CD4-positive, alpha-beta memory T cell (primary cell): Measurements from ENCODE around the gene CTPS2. TPM values are rescaled to one million over a fixed set of nuclear protein-coding genes. Genes with fewer than 3 reads are reported as not detected.
"Not testable (repeated sequence)": the region's sequence is repeated elsewhere in the genome, so short reads cannot be mapped to it uniquely, and the experiment has no call there.

Experiments
- CTCF ChIA-PET: fragments of 350-600 bp; sonication (Branson Sonifier 250); formaldehyde crosslinking; loops from one replicate; lab custom pipeline; 2021; ENCODE audit warnings: inconsistent platforms; ENCODE audit not compliant: partially characterized antibody; lab: Charles Lee
- POLR2A ChIA-PET: fragments of 350-600 bp; sonication (Branson Sonifier 250); formaldehyde crosslinking; loops from one replicate; lab custom pipeline; 2021; ENCODE audit not compliant: partially characterized antibody; lab: Charles Lee
- DNase-seq, 5 donors: peaks; one replicate each; pipeline versions ENCODE4 v3.0.0 to v3.0.0-alpha.2; 2020 to 2022; ENCODE audit warnings: mixed read lengths in 1 of 5
- H3K27ac ChIP-seq: one replicate; pipeline ENCODE4 v1.7.0; 2013; ENCODE audit warnings: low read depth, low read length
- H3K27me3 ChIP-seq: 2 replicates; pipeline ENCODE4 v1.7.0; 2013; ENCODE audit warnings: mild to moderate bottlenecking, low read length, moderate library complexity; ENCODE audit not compliant: insufficient read depth
- H3K36me3 ChIP-seq: 2 replicates; pipeline ENCODE4 v1.7.0; 2013; ENCODE audit warnings: mild to moderate bottlenecking, low read length, moderate library complexity; ENCODE audit not compliant: insufficient read depth
- H3K4me1 ChIP-seq: 2 replicates; pipeline ENCODE4 v1.7.0; 2013; ENCODE audit warnings: mild to moderate bottlenecking, low read length, moderate library complexity; ENCODE audit not compliant: insufficient read depth
- H3K4me3 ChIP-seq, 2 donors: one replicate each; pipeline ENCODE4 v1.7.0; 2013; ENCODE audit warnings: low read length in 2 of 2, mild to moderate bottlenecking in 1 of 2
- H3K9me3 ChIP-seq, 2 donors: one replicate each; pipeline ENCODE4 v1.7.0; 2013; ENCODE audit warnings: low read length in 2 of 2, control low read depth in 1 of 2; ENCODE audit not compliant: control insufficient read depth in 1 of 2
- H3K27ac Mint-ChIP-seq, 7 donors: one replicate each; pipeline ENCODE4 v1.8.0; 2020 to 2021; ENCODE audit warnings: mixed read lengths in 7 of 7, mild to moderate bottlenecking in 6 of 7, inconsistent platforms in 3 of 7, moderate library complexity in 3 of 7
- H3K27me3 Mint-ChIP-seq, 2 donors: one replicate each; pipeline ENCODE4 v1.8.0; 2020 to 2021; ENCODE audit warnings: mixed read lengths in 2 of 2
- H3K36me3 Mint-ChIP-seq, 2 donors: one replicate each; pipeline ENCODE4 v1.8.0; 2020 to 2021; ENCODE audit warnings: mixed read lengths in 2 of 2, inconsistent platforms in 1 of 2, mild to moderate bottlenecking in 1 of 2
- H3K4me1 Mint-ChIP-seq, 4 donors: one replicate each; pipeline ENCODE4 v1.8.0; 2020 to 2021; ENCODE audit warnings: mixed read lengths in 4 of 4, mild to moderate bottlenecking in 1 of 4
- H3K4me3 Mint-ChIP-seq, 8 donors: one replicate each; pipeline ENCODE4 v1.8.0; 2020 to 2021; ENCODE audit warnings: mixed read lengths in 8 of 8, mild to moderate bottlenecking in 7 of 8, moderate library complexity in 6 of 8, inconsistent platforms in 3 of 8
- H3K9me3 Mint-ChIP-seq, 8 donors: one replicate each; pipeline ENCODE4 v1.8.0; 2020 to 2021; ENCODE audit warnings: mixed read lengths in 8 of 8, mild to moderate bottlenecking in 5 of 8, inconsistent platforms in 3 of 8, moderate library complexity in 1 of 8
- intact Hi-C: fragments of 100-400 bp; cut with micrococcal nuclease; formaldehyde crosslinking; loops from one replicate; pipeline ENCODE4 v1.15.1; 2023
- polyA plus RNA-seq, 2 donors: library from polyadenylated mRNA; unstranded; fragments of 300-500 nt; fragmentation: Illumina TruSeq; gene quantifications; one replicate each; pipeline ENCODE4 v1.2.3, GENCODE V29; 2021
- total RNA-seq, 2 experiments: library from RNA; stranded (reverse); gene quantifications; one replicate each; pipeline ENCODE4 v1.2.3, GENCODE V29; 2021

Gene CTPS2
- total and polyA plus RNA-seq, 4 experiments from 2014 or later: 3.8 to 7.2 (median 5.5) TPM

DNA sequence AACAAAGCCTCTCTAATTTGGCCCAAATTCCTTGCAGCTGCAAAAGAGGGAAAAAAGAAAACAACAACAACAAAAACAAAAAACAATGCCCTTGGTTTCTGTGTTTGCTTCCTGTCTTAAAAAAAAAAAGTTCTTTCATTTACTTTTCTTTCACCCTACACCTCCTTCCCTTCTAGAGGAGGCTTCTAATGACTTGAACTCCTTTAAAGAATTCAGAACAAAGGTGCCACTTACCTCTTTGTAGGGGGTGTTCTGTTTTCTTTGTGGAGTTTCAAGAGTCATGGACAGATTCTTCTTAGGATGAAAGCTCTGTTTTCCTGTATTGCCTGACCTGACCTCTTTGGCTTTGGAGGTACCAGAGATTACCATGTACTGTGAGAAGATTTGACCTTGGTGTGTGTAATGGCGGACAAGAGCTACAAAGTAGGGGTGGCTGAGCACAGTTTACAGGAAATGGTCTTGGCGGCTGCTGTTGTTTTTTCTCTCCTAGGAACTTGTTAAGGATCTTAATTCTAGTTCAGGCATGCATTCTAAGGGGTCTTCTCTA is 134.9 kb downstream of the CTPS2 start:
- Mint-ChIP-seq H3K4me1 (no peaks in the 10 kb centered on the region), H3K27me3 (no peaks in the 10 kb centered on the region), H3K4me3 (no peak overlapping the region), H3K36me3 (no peaks in the 10 kb centered on the region), H3K27ac (no peak overlapping the region), H3K9me3 (peaks cover 0 to 18% (median 5%) of the 10 kb centered on the region in 8 donors)
- intact Hi-C loops: no loop called here
- POLR2A ChIA-PET: no interaction called here
- Histone ChIP-seq H3K27ac (no peak overlapping the region), H3K4me1 (no peaks in the 10 kb centered on the region), H3K4me3 (no peak overlapping the region), H3K27me3 (no peaks in the 10 kb centered on the region), H3K9me3 (no peaks in the 10 kb centered on the region), H3K36me3 (no peaks in the 10 kb centered on the region)
- CTCF ChIA-PET: no interaction called here
- DNase-seq: no peak

DNA sequence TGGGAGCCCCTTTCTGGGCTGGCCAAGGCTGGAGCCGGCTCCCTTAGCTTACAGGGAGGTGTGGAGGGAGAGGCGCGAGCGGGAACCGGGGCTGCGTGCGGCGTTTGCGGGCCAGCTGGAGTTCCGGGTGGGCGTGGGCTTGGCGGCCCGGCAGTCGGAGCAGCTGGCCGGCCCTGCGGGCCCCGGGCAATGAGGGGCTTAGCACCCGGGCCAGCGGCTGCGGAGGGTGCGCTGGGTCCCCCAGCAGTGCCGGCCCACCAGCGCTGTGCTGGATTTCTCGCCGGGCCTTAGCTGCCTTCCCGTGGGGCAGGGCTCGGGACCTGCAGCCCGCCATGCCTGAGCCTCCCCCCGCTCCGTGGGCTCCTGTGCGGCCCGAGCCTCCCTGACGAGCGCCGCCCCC is 137.1 kb downstream of the CTPS2 start:
- POLR2A ChIA-PET, H3K4me3 Mint-ChIP-seq, H3K36me3 ChIP-seq, H3K9me3 ChIP-seq, CTCF ChIA-PET, H3K4me1 Mint-ChIP-seq, H3K27ac Mint-ChIP-seq, intact Hi-C loops, H3K4me1 ChIP-seq, H3K27me3 Mint-ChIP-seq, H3K9me3 Mint-ChIP-seq, H3K4me3 ChIP-seq, H3K27me3 ChIP-seq, H3K36me3 Mint-ChIP-seq, H3K27ac ChIP-seq, DNase-seq: not testable (repeated sequence)

DNA sequence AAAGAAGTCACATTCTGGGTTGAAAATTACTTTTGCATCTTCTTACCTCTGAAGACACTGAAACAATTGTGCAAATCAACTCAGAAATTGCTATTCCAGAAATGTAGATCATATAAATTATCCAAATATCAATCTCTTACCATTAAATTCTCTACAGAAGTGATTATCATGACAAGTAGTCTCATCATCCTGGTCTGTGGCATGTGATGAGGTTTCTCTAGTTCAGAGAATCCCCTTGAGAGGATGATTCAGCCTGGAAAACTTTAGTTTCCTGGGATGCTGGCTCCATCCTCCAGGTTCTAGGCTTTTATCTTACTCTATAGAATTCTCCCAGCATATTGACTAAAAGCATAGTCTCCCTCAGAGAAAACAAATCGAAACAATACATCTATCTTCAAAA is 138.7 kb downstream of the CTPS2 start:
- no peaks in the 10 kb centered on the region for H3K9me3 ChIP-seq
- Mint-ChIP-seq H3K4me3 (no peak overlapping the region), H3K9me3 (no peaks in the 10 kb centered on the region), H3K36me3 (no peaks in the 10 kb centered on the region), H3K4me1 (no peaks in the 10 kb centered on the region), H3K27ac (peak overlapping the region in 1 of 7 donors; percentile 25), H3K27me3 (no peaks in the 10 kb centered on the region)
- ChIA-PET CTCF (no interaction called here), POLR2A (no interaction called here)
- H3K27ac ChIP-seq: no peak overlapping the region
- no peak for DNase-seq
- H3K36me3 ChIP-seq: no peaks in the 10 kb centered on the region
- intact Hi-C loops: no loop called here
- H3K27me3 ChIP-seq: no peaks in the 10 kb centered on the region
- no peak overlapping the region for H3K4me3 ChIP-seq
- no peaks in the 10 kb centered on the region for H3K4me1 ChIP-seq

DNA sequence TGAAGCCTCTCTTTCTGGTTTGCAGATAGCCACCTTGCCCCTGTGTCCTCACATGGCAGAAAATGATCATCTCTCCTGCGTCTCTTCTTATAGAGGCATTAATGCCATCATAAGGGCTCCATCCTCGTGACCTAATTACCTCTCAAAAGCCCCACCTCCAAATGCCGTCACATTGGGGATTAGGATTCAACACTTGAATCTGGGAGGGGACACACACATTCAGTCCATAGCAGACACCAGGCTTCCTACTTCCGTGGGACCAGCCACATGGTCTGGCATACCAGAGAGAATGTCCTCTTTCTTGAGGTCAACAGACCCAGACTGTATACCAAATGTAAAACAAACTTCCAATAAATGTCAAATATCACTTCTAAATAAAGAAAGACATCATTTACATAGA is 144.8 kb downstream of the CTPS2 start:
- DNase-seq: no peak
- no peaks in the 10 kb centered on the region for H3K4me1 Mint-ChIP-seq
- Histone ChIP-seq H3K4me3 (no peak overlapping the region), H3K9me3 (no peaks in the 10 kb centered on the region), H3K4me1 (no peaks in the 10 kb centered on the region), H3K36me3 (no peaks in the 10 kb centered on the region), H3K27ac (no peak overlapping the region), H3K27me3 (no peaks in the 10 kb centered on the region)
- POLR2A ChIA-PET: interaction anchor here (0.7 kb wide), 1 partner anchor 213 kb away, joined by 4 read pairs; no protein-coding TSS in a partner anchor
- H3K27ac Mint-ChIP-seq: no peak overlapping the region
- no peaks in the 10 kb centered on the region for H3K9me3 Mint-ChIP-seq
- intact Hi-C loops: no loop called here
- no peaks in the 10 kb centered on the region for H3K27me3 Mint-ChIP-seq
- no peak overlapping the region for H3K4me3 Mint-ChIP-seq
- CTCF ChIA-PET: no interaction called here
- H3K36me3 Mint-ChIP-seq: no peaks in the 10 kb centered on the region

DNA sequence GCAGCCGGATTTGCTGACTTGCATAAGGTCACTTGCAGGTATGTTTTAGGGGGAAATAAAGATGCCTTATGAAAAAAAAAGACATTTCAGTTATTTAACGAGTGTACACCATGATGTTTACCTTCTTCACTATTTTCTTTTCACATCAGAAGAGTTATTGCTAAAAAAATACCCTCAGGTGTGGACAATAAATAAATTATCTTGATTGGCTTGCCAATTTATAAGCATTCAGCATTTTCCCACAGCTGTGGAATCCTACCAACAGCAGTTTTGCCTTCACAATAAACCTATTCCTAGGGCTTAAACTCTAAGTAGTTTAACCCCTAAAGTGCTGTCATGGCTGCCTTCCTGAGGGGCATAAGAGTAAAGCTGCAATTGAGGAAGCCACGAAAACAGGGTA is 145.9 kb downstream of the CTPS2 start:
- Mint-ChIP-seq H3K27ac (no peak overlapping the region), H3K9me3 (no peaks in the 10 kb centered on the region), H3K4me3 (no peak overlapping the region), H3K36me3 (no peaks in the 10 kb centered on the region), H3K27me3 (no peaks in the 10 kb centered on the region), H3K4me1 (no peaks in the 10 kb centered on the region)
- H3K36me3 ChIP-seq: no peaks in the 10 kb centered on the region
- no peak overlapping the region for H3K4me3 ChIP-seq
- H3K27ac ChIP-seq: no peak overlapping the region
- DNase-seq: no peak
- no peaks in the 10 kb centered on the region for H3K27me3 ChIP-seq
- H3K4me1 ChIP-seq: no peaks in the 10 kb centered on the region
- intact Hi-C loops: no loop called here
- ChIA-PET CTCF (no interaction called here), POLR2A (no interaction called here)
- no peaks in the 10 kb centered on the region for H3K9me3 ChIP-seq

DNA sequence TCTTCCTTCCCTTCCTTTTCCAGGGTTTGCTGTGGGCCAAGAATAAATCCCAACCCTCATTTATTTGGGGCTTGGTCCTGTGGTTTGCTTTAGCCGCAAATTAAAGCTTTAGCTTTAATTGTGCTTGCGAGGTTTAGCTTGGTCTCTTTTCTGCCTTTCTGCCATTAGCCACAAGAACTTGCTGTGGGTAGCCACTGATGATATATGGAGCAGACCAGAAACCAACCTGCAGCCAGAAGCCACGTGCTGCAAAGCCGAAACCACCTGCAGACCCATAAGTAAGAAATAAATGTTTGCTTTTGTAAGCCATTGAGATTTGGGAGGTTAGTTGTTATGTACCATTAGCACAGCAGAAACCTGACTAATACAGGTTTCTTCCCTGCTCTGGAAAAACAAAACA is 152.3 kb downstream of the CTPS2 start:
- Mint-ChIP-seq H3K9me3 (peaks cover 0 to 3% (median 0%) of the 10 kb centered on the region in 8 donors), H3K27me3 (no peaks in the 10 kb centered on the region), H3K4me1 (no peaks in the 10 kb centered on the region), H3K27ac (no peak overlapping the region), H3K36me3 (no peaks in the 10 kb centered on the region), H3K4me3 (no peak overlapping the region)
- CTCF ChIA-PET: no interaction called here
- no peak overlapping the region for H3K27ac ChIP-seq
- no peaks in the 10 kb centered on the region for H3K27me3 ChIP-seq
- no peaks in the 10 kb centered on the region for H3K4me1 ChIP-seq
- intact Hi-C loops: no loop called here
- no peak overlapping the region for H3K4me3 ChIP-seq
- no peaks in the 10 kb centered on the region for H3K9me3 ChIP-seq
- POLR2A ChIA-PET: no interaction called here
- no peaks in the 10 kb centered on the region for H3K36me3 ChIP-seq
- no peak for DNase-seq

DNA sequence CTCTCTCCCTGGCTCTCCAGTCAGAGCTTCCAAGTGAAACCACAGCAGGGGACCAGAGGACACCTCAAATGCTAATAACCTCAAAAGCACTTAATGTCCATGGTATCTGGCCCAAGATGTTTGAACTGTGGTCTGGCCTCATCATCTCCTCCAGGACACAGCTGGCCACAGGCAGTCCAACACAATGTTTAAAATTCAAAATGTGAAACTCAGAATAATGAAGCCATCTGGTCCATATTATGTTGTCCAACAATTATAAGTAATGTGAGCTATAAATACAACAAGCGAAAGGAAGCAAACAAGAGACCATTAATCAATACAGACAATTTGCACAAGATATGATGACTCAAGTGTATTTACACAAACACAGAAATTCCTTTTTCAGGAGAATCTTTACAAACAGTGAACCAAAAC is 153.3 kb downstream of the CTPS2 start:
- Mint-ChIP-seq H3K27ac (peak overlapping the region in 1 of 7 donors; percentile 8), H3K36me3 (no peaks in the 10 kb centered on the region), H3K4me3 (no peak overlapping the region), H3K9me3 (peaks cover 0 to 4% (median 0%) of the 10 kb centered on the region in 8 donors), H3K27me3 (no peaks in the 10 kb centered on the region), H3K4me1 (no peaks in the 10 kb centered on the region)
- ChIA-PET CTCF (no interaction called here), POLR2A (no interaction called here)
- intact Hi-C loops: no loop called here
- H3K36me3 ChIP-seq: no peaks in the 10 kb centered on the region
- H3K27ac ChIP-seq: no peak overlapping the region
- no peaks in the 10 kb centered on the region for H3K27me3 ChIP-seq
- DNase-seq: no peak
- no peaks in the 10 kb centered on the region for H3K4me1 ChIP-seq
- H3K9me3 ChIP-seq: no peaks in the 10 kb centered on the region
- H3K4me3 ChIP-seq: no peak overlapping the region

DNA sequence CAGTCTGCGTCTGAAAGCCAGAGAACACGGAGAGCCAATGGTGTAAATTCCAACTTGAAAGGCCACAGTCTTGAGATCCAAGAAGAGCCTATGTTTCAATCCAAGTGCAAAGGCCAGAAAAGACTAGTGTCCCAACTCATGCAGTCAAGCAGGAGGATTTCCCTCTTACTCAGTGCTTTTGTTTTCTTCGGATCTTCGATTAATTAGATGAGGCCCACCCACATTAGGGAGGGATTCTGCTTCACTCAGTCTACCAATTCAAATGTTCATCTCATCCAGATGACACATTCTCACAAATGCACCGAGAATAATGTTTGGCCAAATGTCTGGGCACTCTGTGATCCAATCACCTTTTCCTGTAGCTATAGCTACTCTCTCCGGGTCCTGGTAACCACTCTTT is 154.0 kb downstream of the CTPS2 start:
- H3K4me3 ChIP-seq: no peak overlapping the region
- DNase-seq: no peak
- CTCF ChIA-PET: no interaction called here
- no peak overlapping the region for H3K27ac ChIP-seq
- H3K4me1 ChIP-seq: no peaks in the 10 kb centered on the region
- Mint-ChIP-seq H3K27ac (no peak overlapping the region), H3K27me3 (no peaks in the 10 kb centered on the region), H3K4me3 (no peak overlapping the region), H3K4me1 (no peaks in the 10 kb centered on the region), H3K36me3 (no peaks in the 10 kb centered on the region), H3K9me3 (peaks cover 0 to 4% (median 0%) of the 10 kb centered on the region in 8 donors)
- no peaks in the 10 kb centered on the region for H3K27me3 ChIP-seq
- POLR2A ChIA-PET: no interaction called here
- intact Hi-C loops: no loop called here
- H3K36me3 ChIP-seq: no peaks in the 10 kb centered on the region
- H3K9me3 ChIP-seq: no peaks in the 10 kb centered on the region
